HG03342 (cell line): ENCODE results near the gene DUS2.
"Not testable (repeated sequence)": the region's sequence is repeated elsewhere in the genome, so short reads cannot be mapped to it uniquely, and the experiment has no call there.

Source experiments
- ATAC-seq: cut with Tn5 transposase; IDR thresholded peaks from one replicate; pipeline ENCODE4 v1.9.1; 2021; ENCODE audit warnings: mild to moderate bottlenecking, moderate library complexity; ENCODE audit not compliant: unreplicated experiment

DUS2 gene

GRCh38 chr16:68115851-68116250 is 92.8 kb downstream of the DUS2 start:
- no peak for ATAC-seq

DNA sequence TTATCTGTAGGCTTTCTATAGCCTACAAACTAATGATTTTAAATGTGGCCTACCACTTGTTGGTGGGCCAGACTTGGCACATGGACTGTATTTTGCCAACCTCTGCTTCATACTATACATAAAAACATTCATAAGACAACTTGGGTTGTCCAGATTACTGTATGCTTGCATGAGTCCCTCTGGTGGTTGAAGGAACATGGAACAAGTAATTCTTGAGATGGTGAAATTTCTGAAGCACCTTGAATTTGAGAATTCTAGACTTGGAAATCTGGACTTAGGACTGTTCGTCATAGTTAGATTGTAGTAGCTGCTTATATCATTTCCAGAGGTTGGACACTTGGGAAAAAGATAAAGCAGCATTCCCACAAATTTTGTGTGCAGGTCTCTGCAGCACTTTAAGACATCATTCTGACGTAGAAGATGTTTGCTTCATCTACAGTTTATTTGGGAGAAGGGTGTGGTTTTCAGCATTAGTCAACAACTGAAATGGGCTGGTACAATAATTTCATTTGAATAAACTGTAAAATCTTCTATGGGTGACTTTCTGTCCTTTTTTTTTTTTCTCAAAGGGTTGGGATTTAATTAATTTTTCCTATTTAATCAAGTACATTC is 93.3 kb downstream of the DUS2 start:
- no peak for ATAC-seq

- ATAC-seq = no peak
Observed at GRCh38 chr16:68117884-68118283, 94.8 kb downstream of the DUS2 start.

GRCh38 chr16:68118954-68119353 is 95.9 kb downstream of the DUS2 start:
- not testable (repeated sequence) for ATAC-seq

DNA sequence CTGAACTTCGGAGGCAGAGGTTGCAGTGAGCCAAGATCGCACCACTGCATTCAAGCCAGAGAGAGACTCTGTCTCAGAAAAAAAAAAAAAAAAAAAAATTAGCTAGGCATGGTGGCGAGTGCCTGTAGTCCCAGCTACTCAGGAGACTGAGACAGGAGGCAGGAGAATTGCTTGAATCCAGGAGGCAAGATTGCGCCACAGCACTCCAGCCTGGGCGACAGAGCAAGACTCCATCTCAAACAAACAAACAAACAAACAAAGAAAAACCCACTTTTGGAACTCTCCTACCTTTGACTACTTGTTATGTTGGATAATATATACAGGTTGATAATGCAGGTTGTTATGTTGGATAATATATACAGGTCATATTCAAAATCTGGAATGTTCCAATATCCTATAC is 97.4 kb downstream of the DUS2 start:
- not testable (repeated sequence) for ATAC-seq

GRCh38 chr16:68126395-68126794 is 103.3 kb downstream of the DUS2 start:
- ATAC-seq = no peak

GRCh38 chr16:68128577-68129305 is 105.7 kb downstream of the DUS2 start:
- ATAC-seq = no peak
